Activated T-cell treated with anti-CD3 and anti-CD28 coated beads for 4 hours (primary cell): ENCODE results near the gene CELA2B.

Experiments
- DNase-seq: peaks from one replicate; pipeline ENCODE4 v3.0.0-alpha.2; 2020

The CELA2B gene

GRCh38 chr1:15526490-15527339 lies 50.8 kb downstream of the CELA2B start, which contains the start of gene DNAJC16:
TSS of gene DNAJC16 (plus strand) at chr1:15526848. CDS start at chr1:15529106, 2,258 bp downstream.
- DNase-seq = peak; percentile 92

- no peak for DNase-seq
Observed at GRCh38 chr1:15531003-15531402, 55.1 kb downstream of the CELA2B start.

- no peak for DNase-seq
Observed at GRCh38 chr1:15531682-15532081, 55.8 kb downstream of the CELA2B start.

- DNase-seq = no peak
Observed at GRCh38 chr1:15538771-15539170, 62.9 kb downstream of the CELA2B start.

GRCh38 chr1:15540186-15540585 lies 64.3 kb downstream of the CELA2B start:
- no peak for DNase-seq
